Measurements from ENCODE around the gene ARHGEF17. TPM values are rescaled to one million over a fixed set of nuclear protein-coding genes. Genes with fewer than 3 reads are reported as not detected.

Gene ARHGEF17
- total and polyA plus RNA-seq, 2 of the 13 experiments (the other 11 are each of a cell fraction or from before 2014, with no cell fraction given): 10.7 to 28.8 TPM

DNA sequence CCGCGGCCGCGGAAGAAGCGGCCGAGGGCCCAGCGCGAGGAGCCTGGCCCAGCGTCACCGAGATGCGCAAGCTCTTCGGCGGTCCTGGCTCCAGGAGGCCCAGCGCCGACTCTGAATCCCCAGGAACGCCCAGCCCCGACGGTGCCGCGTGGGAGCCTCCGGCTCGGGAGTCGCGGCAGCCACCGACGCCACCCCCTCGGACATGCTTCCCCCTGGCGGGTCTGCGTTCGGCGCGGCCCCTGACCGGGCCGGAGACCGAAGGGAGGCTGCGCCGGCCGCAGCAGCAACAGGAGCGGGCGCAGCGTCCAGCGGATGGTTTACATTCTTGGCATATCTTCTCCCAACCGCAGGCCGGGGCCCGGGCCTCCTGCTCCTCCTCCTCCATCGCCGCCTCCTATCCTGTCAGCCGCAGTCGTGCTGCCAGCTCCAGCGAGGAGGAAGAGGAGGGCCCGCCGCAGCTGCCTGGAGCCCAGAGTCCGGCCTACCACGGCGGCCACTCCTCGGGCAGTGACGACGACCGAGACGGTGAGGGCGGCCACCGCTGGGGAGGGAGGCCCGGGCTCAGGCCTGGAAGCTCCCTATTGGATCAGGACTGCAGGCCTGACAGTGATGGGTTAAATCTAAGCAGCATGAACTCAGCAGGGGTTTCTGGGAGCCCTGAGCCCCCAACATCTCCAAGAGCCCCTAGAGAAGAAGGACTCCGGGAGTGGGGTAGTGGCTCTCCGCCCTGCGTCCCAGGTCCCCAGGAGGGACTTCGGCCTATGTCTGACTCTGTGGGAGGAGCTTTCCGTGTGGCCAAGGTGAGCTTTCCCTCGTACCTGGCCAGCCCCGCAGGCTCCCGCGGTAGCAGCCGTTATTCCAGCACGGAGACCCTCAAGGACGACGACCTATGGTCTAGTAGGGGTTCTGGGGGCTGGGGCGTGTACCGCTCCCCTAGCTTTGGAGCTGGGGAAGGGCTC is 1.2 kb downstream of the ARHGEF17 start (continued):
- TF ChIP-seq, protein P1, sequence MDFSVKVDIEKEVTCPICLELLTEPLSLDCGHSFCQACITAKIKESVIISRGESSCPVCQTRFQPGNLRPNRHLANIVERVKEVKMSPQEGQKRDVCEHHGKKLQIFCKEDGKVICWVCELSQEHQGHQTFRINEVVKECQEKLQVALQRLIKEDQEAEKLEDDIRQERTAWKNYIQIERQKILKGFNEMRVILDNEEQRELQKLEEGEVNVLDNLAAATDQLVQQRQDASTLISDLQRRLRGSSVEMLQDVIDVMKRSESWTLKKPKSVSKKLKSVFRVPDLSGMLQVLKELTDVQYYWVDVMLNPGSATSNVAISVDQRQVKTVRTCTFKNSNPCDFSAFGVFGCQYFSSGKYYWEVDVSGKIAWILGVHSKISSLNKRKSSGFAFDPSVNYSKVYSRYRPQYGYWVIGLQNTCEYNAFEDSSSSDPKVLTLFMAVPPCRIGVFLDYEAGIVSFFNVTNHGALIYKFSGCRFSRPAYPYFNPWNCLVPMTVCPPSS (IDR thresholded peaks at IDR 0.05): no peak
- TF ChIP-seq CHCHD3 (CRISPR knock-in tag; IDR thresholded peaks at IDR 0.05): no peak
- TF ChIP-seq HDAC1 (CRISPR knock-in tag; IDR thresholded peaks at IDR 0.05): peak; percentile 83; the same call in 1 of the 2 replicates
- TF ChIP-seq, protein P2, sequence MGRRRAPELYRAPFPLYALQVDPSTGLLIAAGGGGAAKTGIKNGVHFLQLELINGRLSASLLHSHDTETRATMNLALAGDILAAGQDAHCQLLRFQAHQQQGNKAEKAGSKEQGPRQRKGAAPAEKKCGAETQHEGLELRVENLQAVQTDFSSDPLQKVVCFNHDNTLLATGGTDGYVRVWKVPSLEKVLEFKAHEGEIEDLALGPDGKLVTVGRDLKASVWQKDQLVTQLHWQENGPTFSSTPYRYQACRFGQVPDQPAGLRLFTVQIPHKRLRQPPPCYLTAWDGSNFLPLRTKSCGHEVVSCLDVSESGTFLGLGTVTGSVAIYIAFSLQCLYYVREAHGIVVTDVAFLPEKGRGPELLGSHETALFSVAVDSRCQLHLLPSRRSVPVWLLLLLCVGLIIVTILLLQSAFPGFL (CRISPR knock-in tag; IDR thresholded peaks at IDR 0.05): no peak
- TF ChIP-seq ZSCAN29 (CRISPR knock-in tag; conservative IDR thresholded peaks at IDR 0.05): no peak
- no peak for TF ChIP-seq GTF3A (CRISPR knock-in tag; conservative IDR thresholded peaks at IDR 0.05)
- TF ChIP-seq, protein P3, sequence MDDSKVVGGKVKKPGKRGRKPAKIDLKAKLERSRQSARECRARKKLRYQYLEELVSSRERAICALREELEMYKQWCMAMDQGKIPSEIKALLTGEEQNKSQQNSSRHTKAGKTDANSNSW (CRISPR knock-in tag; IDR thresholded peaks at IDR 0.05; ENCODE audit: borderline replicate concordance): no peak
- TF ChIP-seq ZNF251 (CRISPR knock-in tag; IDR thresholded peaks at IDR 0.05): no peak
- TF ChIP-seq, protein P4, sequence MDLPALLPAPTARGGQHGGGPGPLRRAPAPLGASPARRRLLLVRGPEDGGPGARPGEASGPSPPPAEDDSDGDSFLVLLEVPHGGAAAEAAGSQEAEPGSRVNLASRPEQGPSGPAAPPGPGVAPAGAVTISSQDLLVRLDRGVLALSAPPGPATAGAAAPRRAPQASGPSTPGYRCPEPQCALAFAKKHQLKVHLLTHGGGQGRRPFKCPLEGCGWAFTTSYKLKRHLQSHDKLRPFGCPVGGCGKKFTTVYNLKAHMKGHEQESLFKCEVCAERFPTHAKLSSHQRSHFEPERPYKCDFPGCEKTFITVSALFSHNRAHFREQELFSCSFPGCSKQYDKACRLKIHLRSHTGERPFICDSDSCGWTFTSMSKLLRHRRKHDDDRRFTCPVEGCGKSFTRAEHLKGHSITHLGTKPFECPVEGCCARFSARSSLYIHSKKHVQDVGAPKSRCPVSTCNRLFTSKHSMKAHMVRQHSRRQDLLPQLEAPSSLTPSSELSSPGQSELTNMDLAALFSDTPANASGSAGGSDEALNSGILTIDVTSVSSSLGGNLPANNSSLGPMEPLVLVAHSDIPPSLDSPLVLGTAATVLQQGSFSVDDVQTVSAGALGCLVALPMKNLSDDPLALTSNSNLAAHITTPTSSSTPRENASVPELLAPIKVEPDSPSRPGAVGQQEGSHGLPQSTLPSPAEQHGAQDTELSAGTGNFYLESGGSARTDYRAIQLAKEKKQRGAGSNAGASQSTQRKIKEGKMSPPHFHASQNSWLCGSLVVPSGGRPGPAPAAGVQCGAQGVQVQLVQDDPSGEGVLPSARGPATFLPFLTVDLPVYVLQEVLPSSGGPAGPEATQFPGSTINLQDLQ (CRISPR knock-in tag; IDR thresholded peaks at IDR 0.05): peak; percentile 23; the same call in 1 of the 2 replicates
- TF ChIP-seq ZNF10 (CRISPR knock-in tag; IDR thresholded peaks at IDR 0.05; ENCODE audit: borderline replicate concordance, low read depth): no peak
- peak; percentile 75 for TF ChIP-seq ZNF205 (CRISPR knock-in tag; IDR thresholded peaks at IDR 0.05)
- no peak; the same call in 1 of the 2 replicates for TF ChIP-seq ETV6 (CRISPR knock-in tag; conservative IDR thresholded peaks at IDR 0.05)
- TF ChIP-seq FOXC1 (CRISPR knock-in tag; IDR thresholded peaks at IDR 0.05; ENCODE audit: borderline replicate concordance): no peak; the same call in 1 of the 2 replicates
- no peak for TF ChIP-seq HES4 (CRISPR knock-in tag; IDR thresholded peaks at IDR 0.05; ENCODE audit: borderline replicate concordance)
- TF ChIP-seq, protein P5, sequence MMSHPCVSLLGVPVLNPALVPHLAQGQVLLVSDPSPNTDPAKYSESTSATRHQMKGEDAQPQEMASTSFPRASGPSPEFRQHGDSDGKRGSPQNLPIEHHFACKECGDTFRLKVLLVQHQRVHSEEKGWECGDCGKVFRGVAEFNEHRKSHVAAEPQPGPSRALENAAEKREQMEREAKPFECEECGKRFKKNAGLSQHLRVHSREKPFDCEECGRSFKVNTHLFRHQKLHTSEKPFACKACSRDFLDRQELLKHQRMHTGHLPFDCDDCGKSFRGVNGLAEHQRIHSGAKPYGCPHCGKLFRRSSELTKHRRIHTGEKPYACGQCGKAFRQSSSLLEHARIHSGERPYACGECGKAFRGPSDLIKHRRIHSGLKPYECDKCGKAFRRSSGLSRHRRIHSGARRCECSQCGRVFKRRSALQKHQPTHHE (CRISPR knock-in tag; IDR thresholded peaks at IDR 0.05; ENCODE audit: borderline replicate concordance): peak; percentile 82; the same call in 1 of the 2 replicates
- TF ChIP-seq ZNF331 (CRISPR knock-in tag; IDR thresholded peaks at IDR 0.05): peak; percentile 68
- no peak for TF ChIP-seq TCF7 (IDR thresholded peaks at IDR 0.05; ENCODE audit: low read depth)
- peak; percentile 80 for TF ChIP-seq HDAC2 (CRISPR knock-in tag; IDR thresholded peaks at IDR 0.05)
- TF ChIP-seq ZNF44 (CRISPR knock-in tag; IDR thresholded peaks at IDR 0.05): no peak
- TF ChIP-seq, protein P6, sequence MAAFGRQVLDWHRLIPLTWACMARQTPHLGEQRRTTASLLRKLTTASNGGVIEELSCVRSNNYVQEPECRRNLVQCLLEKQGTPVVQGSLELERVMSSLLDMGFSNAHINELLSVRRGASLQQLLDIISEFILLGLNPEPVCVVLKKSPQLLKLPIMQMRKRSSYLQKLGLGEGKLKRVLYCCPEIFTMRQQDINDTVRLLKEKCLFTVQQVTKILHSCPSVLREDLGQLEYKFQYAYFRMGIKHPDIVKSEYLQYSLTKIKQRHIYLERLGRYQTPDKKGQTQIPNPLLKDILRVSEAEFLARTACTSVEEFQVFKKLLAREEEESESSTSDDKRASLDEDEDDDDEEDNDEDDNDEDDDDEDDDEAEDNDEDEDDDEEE (CRISPR knock-in tag; IDR thresholded peaks at IDR 0.05): no peak

All from HepG2 (cell line).